Liver (tissue), 3 donors: ENCODE results near the gene ZNF185.

Experiments
- TAF1 ChIP-seq: conservative IDR thresholded peaks from 2 replicates; pipeline ENCODE4 v1.6.1; 2016; ENCODE audit warnings: antibody characterized with exemption, mild to moderate bottlenecking
- TF ChIP-seq, protein P1 (sequence below): fragments of 150-350 bp; IDR thresholded peaks from 2 replicates; pipeline ENCODE4 v1.5.1; 2017; ENCODE audit warnings: improper control_type of control experiment, low read depth, low read length; ENCODE audit not compliant: missing input control
- TF ChIP-seq, protein P2 (sequence below): IDR thresholded peaks from 2 replicates; pipeline ENCODE4 v1.6.1; 2016; ENCODE audit warnings: antibody characterized with exemption
- donor health status: healthy.
- donor health status: healthy.

DNA sequence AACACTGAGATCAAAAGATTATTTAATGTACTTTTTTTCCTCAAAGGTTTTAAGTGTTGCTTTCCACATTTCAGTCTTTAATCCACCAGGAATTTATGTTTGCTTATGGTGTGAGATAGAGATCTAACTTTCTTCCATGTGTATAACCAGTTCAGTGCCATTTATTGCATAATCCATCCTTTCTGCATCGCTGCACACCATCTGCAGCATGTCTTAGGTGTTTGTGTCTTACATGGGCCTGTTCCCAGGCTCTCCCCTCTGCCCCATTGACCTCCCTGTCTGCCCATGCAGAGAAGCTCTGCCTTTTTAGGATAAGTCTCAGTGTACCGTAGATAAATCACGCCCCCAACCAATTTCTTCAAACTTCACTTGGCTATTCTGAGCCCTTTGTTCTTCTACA is 36.8 kb upstream of the ZNF185 start:
- TF ChIP-seq, protein P1, sequence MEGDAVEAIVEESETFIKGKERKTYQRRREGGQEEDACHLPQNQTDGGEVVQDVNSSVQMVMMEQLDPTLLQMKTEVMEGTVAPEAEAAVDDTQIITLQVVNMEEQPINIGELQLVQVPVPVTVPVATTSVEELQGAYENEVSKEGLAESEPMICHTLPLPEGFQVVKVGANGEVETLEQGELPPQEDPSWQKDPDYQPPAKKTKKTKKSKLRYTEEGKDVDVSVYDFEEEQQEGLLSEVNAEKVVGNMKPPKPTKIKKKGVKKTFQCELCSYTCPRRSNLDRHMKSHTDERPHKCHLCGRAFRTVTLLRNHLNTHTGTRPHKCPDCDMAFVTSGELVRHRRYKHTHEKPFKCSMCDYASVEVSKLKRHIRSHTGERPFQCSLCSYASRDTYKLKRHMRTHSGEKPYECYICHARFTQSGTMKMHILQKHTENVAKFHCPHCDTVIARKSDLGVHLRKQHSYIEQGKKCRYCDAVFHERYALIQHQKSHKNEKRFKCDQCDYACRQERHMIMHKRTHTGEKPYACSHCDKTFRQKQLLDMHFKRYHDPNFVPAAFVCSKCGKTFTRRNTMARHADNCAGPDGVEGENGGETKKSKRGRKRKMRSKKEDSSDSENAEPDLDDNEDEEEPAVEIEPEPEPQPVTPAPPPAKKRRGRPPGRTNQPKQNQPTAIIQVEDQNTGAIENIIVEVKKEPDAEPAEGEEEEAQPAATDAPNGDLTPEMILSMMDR, result no peak
- TF ChIP-seq TAF1, result no peak
- TF ChIP-seq, protein P2, sequence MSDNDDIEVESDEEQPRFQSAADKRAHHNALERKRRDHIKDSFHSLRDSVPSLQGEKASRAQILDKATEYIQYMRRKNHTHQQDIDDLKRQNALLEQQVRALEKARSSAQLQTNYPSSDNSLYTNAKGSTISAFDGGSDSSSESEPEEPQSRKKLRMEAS, result no peak
